IMR-90 (cell line): ENCODE measurements around the gene GRM4. TPM values are rescaled to one million over a fixed set of nuclear protein-coding genes. Genes with fewer than 3 reads are reported as not detected.

Experiments
- ATAC-seq: fragments of 200-7000 bp; cut with Tn5 transposase; 2 replicates; pipeline ENCODE4 v1.9.1; 2020; ENCODE audit warnings: low read depth, mild to moderate bottlenecking, moderate library complexity
- BruUV-seq: library from RNA; stranded (reverse); fragments of 400-500 nt; replicated peaks from 2 replicates; lab custom pipeline; 2021; lab: Mats Ljungman, UMichigan
- CTCF ChIA-PET: fragments of 300-600 bp; formaldehyde crosslinking; extraction: SDS; loops from one replicate; lab custom pipeline; 2021; ENCODE audit warnings: antibody characterized with exemption; lab: Yijun Ruan, JAX
- POLR2A ChIA-PET: fragments of 300-600 bp; sonication (Branson Sonifier 250); formaldehyde crosslinking; loops from one replicate; lab custom pipeline; 2022; ENCODE audit warnings: antibody characterized with exemption; ENCODE audit not compliant: unreplicated experiment; lab: Charles Lee
- DNase-seq: peaks from one replicate; pipeline ENCODE4 v3.0.0; 2013
- H2AFZ ChIP-seq: replicated peaks from 2 replicates; pipeline ENCODE3; 2013; ENCODE audit warnings: low read length, mild to moderate bottlenecking; ENCODE audit not compliant: poor library complexity
- H2AK5ac ChIP-seq: 2 replicates; pipeline ENCODE4 v1.6.1; 2013; ENCODE audit warnings: low read depth, low read length, inconsistent platforms
- H2AK9ac ChIP-seq: replicated peaks from 2 replicates; pipeline ENCODE3; 2013; ENCODE audit warnings: mild to moderate bottlenecking, low read depth, low read length, moderate library complexity; ENCODE audit not compliant: poor library complexity
- H2BK120ac ChIP-seq: 2 replicates; pipeline ENCODE4 v1.6.1; 2013; ENCODE audit warnings: low read depth, low read length, inconsistent platforms
- H2BK15ac ChIP-seq: 3 replicates; pipeline ENCODE4 v1.6.1; 2013; ENCODE audit warnings: low read depth, low read length, inconsistent platforms
- H2BK20ac ChIP-seq: 2 replicates; pipeline ENCODE4 v1.6.1; 2013; ENCODE audit warnings: low read depth, mild to moderate bottlenecking, inconsistent platforms, low read length, moderate library complexity
- H2BK5ac ChIP-seq: 2 replicates; pipeline ENCODE4 v1.6.1; 2013; ENCODE audit warnings: mild to moderate bottlenecking, low read depth, low read length, inconsistent platforms; ENCODE audit not compliant: poor library complexity, severe bottlenecking
- H3K14ac ChIP-seq: replicated peaks from 2 replicates; pipeline ENCODE4 v1.6.1; 2013; ENCODE audit warnings: low read depth, low read length, inconsistent platforms
- H3K18ac ChIP-seq: 2 replicates; pipeline ENCODE4 v1.6.1; 2013; ENCODE audit warnings: low read depth, low read length, control low read depth
- H3K23ac ChIP-seq: 2 replicates; pipeline ENCODE4 v1.6.1; 2013; ENCODE audit warnings: low read depth, low read length, inconsistent platforms
- H3K27ac ChIP-seq: 2 replicates; pipeline ENCODE4 v1.5.1; 2013; ENCODE audit warnings: mild to moderate bottlenecking, control low read depth, low read length; ENCODE audit not compliant: insufficient read depth
- H3K27me3 ChIP-seq: 2 replicates; pipeline ENCODE4 v1.6.1; 2013; ENCODE audit warnings: low read length; ENCODE audit not compliant: control insufficient read depth, insufficient read depth
- H3K36me3 ChIP-seq: 2 replicates; pipeline ENCODE4 v1.6.1; 2013; ENCODE audit warnings: low read length, mixed read lengths; ENCODE audit not compliant: control insufficient read depth, insufficient read depth
- H3K4ac ChIP-seq: 2 replicates; pipeline ENCODE4 v1.6.1; 2013; ENCODE audit warnings: low read depth, low read length, inconsistent platforms
- H3K4me1 ChIP-seq: 2 replicates; pipeline ENCODE4 v1.6.1; 2013; ENCODE audit warnings: low read length, mixed read lengths; ENCODE audit not compliant: control insufficient read depth, insufficient read depth
- H3K4me2 ChIP-seq: 2 replicates; pipeline ENCODE4 v1.6.1; 2013; ENCODE audit warnings: low read depth, mild to moderate bottlenecking, control low read depth, low read length, moderate library complexity
- H3K4me3 ChIP-seq: 2 replicates; pipeline ENCODE4 v1.5.1; 2013; ENCODE audit warnings: low read depth, mild to moderate bottlenecking, control low read depth, low read length, moderate library complexity; ENCODE audit not compliant: insufficient read depth
- H3K56ac ChIP-seq: 2 replicates; pipeline ENCODE4 v1.6.1; 2013; ENCODE audit warnings: low read length, inconsistent platforms; ENCODE audit not compliant: insufficient read depth; ENCODE audit errors: extremely low read depth
- H3K79me1 ChIP-seq, 2 experiments: 2 replicates each; pipeline ENCODE4 v1.6.1; 2013; ENCODE audit warnings: low read length in 2 of 2, inconsistent platforms in 1 of 2, low read depth in 1 of 2
- H3K9ac ChIP-seq: 2 replicates; pipeline ENCODE4 v1.6.1; 2013; ENCODE audit warnings: low read depth, low read length, control low read depth
- H3K9me1 ChIP-seq: 2 replicates; pipeline ENCODE4 v1.6.1; 2013; ENCODE audit warnings: low read length, inconsistent platforms; ENCODE audit not compliant: insufficient read depth
- H3K9me3 ChIP-seq: 2 replicates; pipeline ENCODE4 v1.6.1; 2013; ENCODE audit warnings: low read length; ENCODE audit not compliant: control insufficient read depth, insufficient read depth
- H4K20me1 ChIP-seq: 2 replicates; pipeline ENCODE4 v1.6.1; 2013; ENCODE audit warnings: low read length, inconsistent platforms; ENCODE audit not compliant: insufficient read depth
- H4K5ac ChIP-seq: 2 replicates; pipeline ENCODE4 v1.6.1; 2013; ENCODE audit warnings: mild to moderate bottlenecking, low read depth, low read length, control low read depth
- H4K8ac ChIP-seq, 2 experiments: 2 replicates each; pipeline ENCODE4 v1.6.1; 2013; ENCODE audit warnings: low read depth in 2 of 2, low read length in 2 of 2, control low read depth in 1 of 2, inconsistent platforms in 1 of 2
- H4K91ac ChIP-seq: 2 replicates; pipeline ENCODE4 v1.6.1; 2013; ENCODE audit warnings: low read depth, low read length, inconsistent platforms; ENCODE audit not compliant: insufficient read depth
- BHLHE40 ChIP-seq: fragments of 150-350 bp; IDR thresholded peaks from 2 replicates; pipeline ENCODE4 v1.6.1; 2016; ENCODE audit warnings: mild to moderate bottlenecking, low read depth, low read length
- CHD1 ChIP-seq: IDR thresholded peaks from 2 replicates; pipeline ENCODE4 v1.6.1; 2012; ENCODE audit warnings: low read depth, low read length, improper control_type of control experiment
- MXI1 ChIP-seq: IDR thresholded peaks from 2 replicates; pipeline ENCODE4 v1.6.1; 2012; ENCODE audit warnings: low read depth, mild to moderate bottlenecking, low read length, moderate library complexity, borderline replicate concordance
- RAD21 ChIP-seq: IDR thresholded peaks from 2 replicates; pipeline ENCODE4 v1.6.1; 2012; ENCODE audit warnings: low read length, improper control_type of control experiment
- WGBS, 2 experiments: methylation state at CpG; one replicate each; pipeline versions ENCODE4 v1.1.5 to v1.1.7; 2013; ENCODE audit warnings: missing lambda C conversion rate in 2 of 2; ENCODE audit not compliant: insufficient read length in 1 of 2; ENCODE audit errors: extremely low coverage in 2 of 2; 5-methylcytosine and 5-hydroxymethylcytosine counted together
- dilution Hi-C: fragments of 300-500 bp; cut with HindIII; formaldehyde crosslinking; loops from one replicate; pipeline ENCODE4 v1.14.3; 2018; ENCODE audit warnings: low sequenced_read_pairs; ENCODE audit not compliant: unreplicated experiment
- in situ Hi-C: fragments of 300-500 bp; cut with MboI; formaldehyde crosslinking; loops from 3 replicates; pipeline ENCODE4 v1.14.3; 2019; ENCODE audit warnings: low sequenced_read_pairs, inconsistent platforms, mixed read lengths
- intact Hi-C: fragments of 100-400 bp; cut with micrococcal nuclease; formaldehyde crosslinking; loops from 2 replicates; pipeline ENCODE4 v1.10.0; 2022
- polyA plus RNA-seq, 3 experiments: library from polyadenylated mRNA; depleted of rRNA; stranded (reverse); fragments of >200 nt; gene quantifications; 2 replicates each; pipeline ENCODE4 v1.2.3, GENCODE V29; 2012; ENCODE audit warnings: low replicate concordance in 1 of 3
- total RNA-seq: library from RNA; depleted of rRNA; stranded (reverse); fragments of >200 nt; gene quantifications from 2 replicates; pipeline ENCODE4 v1.2.3, GENCODE V29; 2012
- TF ChIP-seq, protein P1 (sequence below): fragments of 150-350 bp; IDR thresholded peaks from 2 replicates; pipeline ENCODE4 v1.6.1; 2016; ENCODE audit warnings: low read depth, mild to moderate bottlenecking, low read length, moderate library complexity, borderline replicate concordance

Gene GRM4
- total and polyA plus RNA-seq, 2 of the 4 experiments (the other 2 are of a cell fraction) = 0.02 TPM; not detected in 1

DNA sequence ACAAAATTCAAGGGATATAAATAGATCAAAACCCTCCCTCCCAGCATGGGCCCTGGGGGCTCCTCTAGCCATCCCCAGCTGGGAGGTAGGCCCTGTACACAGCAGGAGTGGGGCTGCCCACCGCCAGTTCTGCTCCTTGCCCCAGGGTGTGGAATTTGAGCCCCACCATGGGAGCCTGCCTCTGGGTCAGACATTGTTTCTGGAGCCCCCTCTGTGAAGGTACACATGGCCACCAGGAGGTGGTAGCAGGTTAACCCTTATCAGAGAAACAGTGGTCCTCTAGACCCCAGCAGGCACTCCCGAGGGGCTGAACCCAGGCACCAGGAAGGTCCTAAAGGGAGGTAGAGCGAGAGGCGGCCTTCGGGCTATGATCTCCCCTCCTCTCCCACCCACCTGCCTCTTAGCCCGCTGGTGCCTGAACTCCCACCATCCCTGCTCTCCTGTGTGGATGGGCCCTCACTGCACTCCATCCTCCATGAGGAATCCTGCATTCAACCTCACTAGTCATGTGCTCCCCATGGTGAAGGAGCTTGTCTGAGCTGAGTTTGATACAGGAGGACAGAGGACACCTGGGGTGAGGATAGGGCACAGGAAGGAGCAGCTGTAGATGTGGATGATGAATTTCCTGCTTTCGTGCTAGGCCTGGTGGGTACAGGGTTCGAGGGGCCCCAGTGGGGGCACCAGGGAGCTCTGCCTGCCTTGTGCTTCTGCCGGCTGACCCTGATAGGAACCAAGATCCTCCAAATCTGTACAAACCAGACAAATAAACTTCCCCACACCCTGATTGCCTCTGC is 114.9 kb downstream of the GRM4 start:
- no peak overlapping the region for H2BK5ac ChIP-seq
- no peak overlapping the region for H3K4me2 ChIP-seq
- no peaks in the 10 kb centered on the region for H3K9me3 ChIP-seq
- no peaks in the 10 kb centered on the region for H4K20me1 ChIP-seq
- H3K36me3 ChIP-seq = no peaks in the 10 kb centered on the region
- no TSS peak for BruUV-seq
- H2AK9ac ChIP-seq = no peak overlapping the region
- 92% methylated on average over 2 of the region's 9 CpGs; no CpG with 5 or more reads in 1 of the 2 experiments for WGBS, 2 experiments
- no peaks in the 10 kb centered on the region for H3K79me1 ChIP-seq
- no peak overlapping the region for H2AFZ ChIP-seq
- no peaks in the 10 kb centered on the region for H3K4me1 ChIP-seq
- dilution Hi-C loops (no loop called here), intact Hi-C loops (no loop called here), in situ Hi-C loops (loop anchor here (5.0 kb wide), 1 partner anchor 259 kb away; no protein-coding TSS in a partner anchor)
- H4K91ac ChIP-seq = no peak overlapping the region
- no peak for DNase-seq
- no peak overlapping the region for H4K8ac ChIP-seq
- no peak overlapping the region for H3K9ac ChIP-seq
- no peak overlapping the region for H3K23ac ChIP-seq
- TF ChIP-seq MXI1 (no peak), BHLHE40 (no peak), CHD1 (no peak), RAD21 (no peak)
- TF ChIP-seq, protein P1, sequence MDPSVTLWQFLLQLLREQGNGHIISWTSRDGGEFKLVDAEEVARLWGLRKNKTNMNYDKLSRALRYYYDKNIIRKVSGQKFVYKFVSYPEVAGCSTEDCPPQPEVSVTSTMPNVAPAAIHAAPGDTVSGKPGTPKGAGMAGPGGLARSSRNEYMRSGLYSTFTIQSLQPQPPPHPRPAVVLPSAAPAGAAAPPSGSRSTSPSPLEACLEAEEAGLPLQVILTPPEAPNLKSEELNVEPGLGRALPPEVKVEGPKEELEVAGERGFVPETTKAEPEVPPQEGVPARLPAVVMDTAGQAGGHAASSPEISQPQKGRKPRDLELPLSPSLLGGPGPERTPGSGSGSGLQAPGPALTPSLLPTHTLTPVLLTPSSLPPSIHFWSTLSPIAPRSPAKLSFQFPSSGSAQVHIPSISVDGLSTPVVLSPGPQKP = no peak
- H2BK15ac ChIP-seq = no peak overlapping the region
- H4K5ac ChIP-seq = no peak overlapping the region
- ChIA-PET CTCF (no interaction called here), POLR2A (no interaction called here)
- H2BK120ac ChIP-seq = no peak overlapping the region
- no peaks in the 10 kb centered on the region for H3K9me1 ChIP-seq
- no peak for ATAC-seq
- peaks cover 43% of the 10 kb centered on the region for H3K27me3 ChIP-seq
- no peak overlapping the region for H2BK20ac ChIP-seq
- H2AK5ac ChIP-seq = no peak overlapping the region
- no peak overlapping the region for H3K14ac ChIP-seq
- H3K4ac ChIP-seq = no peak overlapping the region
- no peak overlapping the region for H3K27ac ChIP-seq
- no peak overlapping the region for H3K56ac ChIP-seq
- H3K4me3 ChIP-seq = no peak overlapping the region
- no peak overlapping the region for H3K18ac ChIP-seq
